Hepatocyte (in vitro differentiated cells): Measurements from ENCODE around the gene DCDC2. TPM values are rescaled to one million over a fixed set of nuclear protein-coding genes. Genes with fewer than 3 reads are reported as not detected.
A peak's percentile ranks its signal among the peaks of the same experiment; 100 is the strongest.

ENCODE experiments used
- DNase-seq: peaks from one replicate; pipeline ENCODE4 v3.0.0-alpha.2; 2016; ENCODE audit warnings: low spot score
- H2AFZ ChIP-seq: fragments of 200-600 bp; sonication (generic); 2 replicates; pipeline ENCODE4 v1.6.0; 2016; ENCODE audit warnings: antibody characterized with exemption, mild to moderate bottlenecking
- H3K27ac ChIP-seq: fragments of 200-600 bp; sonication (generic); 2 replicates; pipeline ENCODE4 v1.5.1; 2016; ENCODE audit warnings: mild to moderate bottlenecking
- H3K27me3 ChIP-seq: fragments of 200-600 bp; sonication (generic); 2 replicates; pipeline ENCODE4 v1.6.1; 2016
- H3K36me3 ChIP-seq: fragments of 200-600 bp; sonication (generic); replicated peaks from 2 replicates; pipeline ENCODE4 v1.5.1; 2016; ENCODE audit warnings: low read depth; ENCODE audit not compliant: insufficient read depth
- H3K4me1 ChIP-seq: fragments of 200-600 bp; sonication (generic); 2 replicates; pipeline ENCODE4 v1.5.1; 2016; ENCODE audit warnings: mild to moderate bottlenecking, moderate library complexity; ENCODE audit not compliant: insufficient read depth
- H3K4me2 ChIP-seq: fragments of 200-600 bp; sonication (generic); 2 replicates; pipeline ENCODE4 v1.6.0; 2016
- H3K4me3 ChIP-seq: fragments of 200-600 bp; sonication (generic); 2 replicates; pipeline ENCODE4 v1.5.1; 2016; ENCODE audit warnings: mild to moderate bottlenecking
- H3K79me2 ChIP-seq: fragments of 200-600 bp; sonication (generic); 2 replicates; pipeline ENCODE4 v1.6.0; 2017; ENCODE audit warnings: mild to moderate bottlenecking
- H3K9me2 ChIP-seq: fragments of 200-600 bp; sonication (generic); replicated peaks from 2 replicates; pipeline ENCODE4 v1.6.0; 2017; ENCODE audit warnings: mild to moderate bottlenecking; ENCODE audit not compliant: insufficient read depth
- H3K9me3 ChIP-seq: fragments of 200-600 bp; sonication (generic); 2 replicates; pipeline ENCODE4 v1.5.1; 2016; ENCODE audit warnings: low read depth, mild to moderate bottlenecking
- H4K20me1 ChIP-seq: fragments of 200-600 bp; sonication (generic); 2 replicates; pipeline ENCODE4 v1.6.0; 2016; ENCODE audit warnings: mild to moderate bottlenecking; ENCODE audit not compliant: insufficient read depth, poor library complexity, severe bottlenecking
- CTCF ChIP-seq: fragments of 200-600 bp; sonication (generic); IDR thresholded peaks from 2 replicates; pipeline ENCODE4 v1.5.1; 2016; ENCODE audit warnings: antibody characterized with exemption, mild to moderate bottlenecking; ENCODE audit not compliant: poor library complexity
- EZH2 ChIP-seq: fragments of 200-600 bp; sonication (generic); IDR thresholded peaks from 2 replicates; pipeline ENCODE4 v1.6.1; 2016; ENCODE audit warnings: antibody characterized with exemption, mild to moderate bottlenecking, borderline replicate concordance
- EZH2phosphoT487 ChIP-seq: fragments of 200-600 bp; sonication (generic); IDR thresholded peaks from one replicate; pipeline ENCODE4 v1.6.1; 2018; ENCODE audit warnings: antibody characterized with exemption, mild to moderate bottlenecking, low read depth, moderate library complexity; ENCODE audit not compliant: unreplicated experiment, severe bottlenecking
- WGBS: methylation state at CpG from one replicate; pipeline ENCODE4 v1.1.6; 2016; ENCODE audit warnings: low lambda C conversion rate; ENCODE audit errors: missing lambda C conversion rate; 5-methylcytosine and 5-hydroxymethylcytosine counted together
- polyA plus RNA-seq: library from polyadenylated mRNA; unstranded; fragments of >200 nt; fragmentation: Nextera tagmentation; extraction: Ambion mirVana; gene quantifications from 2 replicates; pipeline ENCODE4 v1.2.1, GENCODE V29; 2016
- total RNA-seq: library from RNA; depleted of rRNA; stranded (reverse); fragments of >200 nt; gene quantifications from 2 replicates; pipeline ENCODE4 v1.2.3, GENCODE V29; 2014

DCDC2 gene
- 4.7 and 5.0 TPM in 2 replicates for total RNA-seq
- 2.7 and 3.8 TPM in 2 replicates for polyA plus RNA-seq

GRCh38 chr6:24357336-24358218 lies at the start of gene DCDC2:
TSS of gene DCDC2 (minus strand) at chr6:24358059. CDS start at chr6:24357750, 309 bp downstream.
- no peak for DNase-seq
- H4K20me1 ChIP-seq, result no peaks in the 10 kb centered on the region
- no peak within 1 kb of the TSS for H3K4me2 ChIP-seq
- H3K36me3 ChIP-seq, result no peaks in the 10 kb centered on the region
- H3K27me3 ChIP-seq, result no peaks in the 10 kb centered on the region
- H3K79me2 ChIP-seq, result no peaks in the 10 kb centered on the region
- no peak for TF ChIP-seq CTCF
- TF ChIP-seq EZH2phosphoT487, result no peak
- no peak for TF ChIP-seq EZH2
- H3K9me2 ChIP-seq, result no peaks in the 10 kb centered on the region
- H3K27ac ChIP-seq, result no peak within 1 kb of the TSS
- H3K4me1 ChIP-seq, result no peaks in the 10 kb centered on the region
- no peak within 1 kb of the TSS for H3K4me3 ChIP-seq
- WGBS, result 98% methylated on average over 57 of the region's 61 CpGs
- H3K9me3 ChIP-seq, result no peaks in the 10 kb centered on the region
- H2AFZ ChIP-seq, result no peak within 1 kb of the TSS

- no peak for DNase-seq
- Histone ChIP-seq H3K79me2 (peaks cover 65% of the 10 kb centered on the region), H3K36me3 (no peaks in the 10 kb centered on the region), H4K20me1 (peaks cover 14% of the 10 kb centered on the region), H3K9me2 (no peaks in the 10 kb centered on the region), H3K4me3 (no peak overlapping the region), H3K4me2 (peak overlapping the region; percentile 85), H3K9me3 (no peaks in the 10 kb centered on the region), H2AFZ (no peak overlapping the region), H3K27ac (no peak overlapping the region), H3K27me3 (no peaks in the 10 kb centered on the region), H3K4me1 (peaks cover 23% of the 10 kb centered on the region)
- no peak for TF ChIP-seq EZH2phosphoT487
- no peak for TF ChIP-seq EZH2
- no peak for TF ChIP-seq CTCF
- WGBS, result 80% methylated on average over 5 of the region's 5 CpGs
Measured at GRCh38 chr6:24405262-24405661, 47.4 kb upstream of the DCDC2 start.

GRCh38 chr6:24403501-24403824 lies 45.6 kb upstream of the DCDC2 start:
- Histone ChIP-seq H3K9me2 (no peaks in the 10 kb centered on the region), H3K36me3 (no peaks in the 10 kb centered on the region), H3K27ac (no peak overlapping the region), H3K4me1 (peaks cover 23% of the 10 kb centered on the region), H3K9me3 (no peaks in the 10 kb centered on the region), H3K4me2 (peak overlapping the region; percentile 85), H2AFZ (peak overlapping the region; percentile 94), H3K4me3 (peak overlapping the region; percentile 38), H3K79me2 (peaks cover 55% of the 10 kb centered on the region), H4K20me1 (peaks cover 14% of the 10 kb centered on the region), H3K27me3 (no peaks in the 10 kb centered on the region)
- WGBS, result 2% methylated on average over 12 of the region's 12 CpGs
- no peak for DNase-seq
- TF ChIP-seq EZH2, result no peak
- TF ChIP-seq EZH2phosphoT487, result no peak
- no peak for TF ChIP-seq CTCF
